NCI-H774 (cell line): Measurements from ENCODE around the gene CNTN4.

Experiments used
- DNase-seq: peaks from one replicate; lab custom pipeline; 2025; lab: John Stamatoyannopoulos, UW

CNTN4 gene

GRCh38 chr3:2153053-2153452 is 54.4 kb downstream of the CNTN4 start:
- no peak for DNase-seq

- no peak for DNase-seq
Observed at GRCh38 chr3:2153547-2153946, 54.9 kb downstream of the CNTN4 start.

- no peak for DNase-seq
Observed at GRCh38 chr3:2154621-2155020, 56.0 kb downstream of the CNTN4 start.

DNA sequence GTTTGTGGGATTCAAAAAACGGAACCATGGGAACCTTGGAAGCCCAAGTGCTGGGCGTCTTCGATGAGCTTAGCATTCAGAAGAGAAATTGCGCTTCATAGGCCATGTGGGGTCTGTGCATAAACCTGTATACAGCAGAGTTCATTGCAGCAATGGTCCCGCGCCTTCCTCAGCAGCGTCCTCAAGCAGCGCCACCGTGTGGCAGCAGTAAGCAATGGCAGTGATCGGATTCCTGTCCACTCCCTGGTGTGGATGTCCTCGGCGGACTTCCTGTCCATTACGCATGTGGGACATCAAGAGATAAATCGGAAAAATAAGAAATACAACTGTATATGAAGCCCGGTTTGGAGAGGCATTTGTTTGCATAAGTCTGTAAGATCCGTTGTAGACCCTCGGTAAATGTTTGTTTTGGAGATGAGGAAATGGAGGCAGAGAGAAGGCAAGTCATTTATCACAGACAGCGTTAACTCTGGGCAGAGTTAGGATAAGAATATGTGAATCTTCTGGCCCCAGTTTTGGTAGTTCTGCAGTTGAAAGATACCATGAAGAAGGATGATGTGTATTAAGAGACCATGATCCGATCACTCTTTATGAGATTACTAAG is 57.7 kb downstream of the CNTN4 start:
- DNase-seq: no peak

DNA sequence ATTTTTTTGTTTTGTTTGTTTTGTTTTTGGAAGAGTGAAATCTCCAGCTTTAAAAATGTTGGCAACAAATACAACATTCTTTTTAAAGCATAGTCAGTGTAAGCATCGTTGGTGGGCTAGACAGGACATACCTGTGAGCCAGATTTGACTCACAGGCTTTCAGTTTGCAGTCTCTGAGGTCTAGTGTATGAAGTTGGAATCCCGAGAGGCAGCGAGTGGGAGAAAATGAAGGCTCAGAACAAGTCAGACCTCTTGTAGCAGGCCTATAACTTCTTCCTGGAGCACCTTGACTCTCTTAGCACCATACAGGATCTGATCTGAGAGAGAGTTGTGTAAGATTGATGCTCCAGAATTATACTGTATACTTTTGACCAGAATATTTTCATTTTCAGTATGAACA is 60.2 kb downstream of the CNTN4 start:
- no peak for DNase-seq

DNA sequence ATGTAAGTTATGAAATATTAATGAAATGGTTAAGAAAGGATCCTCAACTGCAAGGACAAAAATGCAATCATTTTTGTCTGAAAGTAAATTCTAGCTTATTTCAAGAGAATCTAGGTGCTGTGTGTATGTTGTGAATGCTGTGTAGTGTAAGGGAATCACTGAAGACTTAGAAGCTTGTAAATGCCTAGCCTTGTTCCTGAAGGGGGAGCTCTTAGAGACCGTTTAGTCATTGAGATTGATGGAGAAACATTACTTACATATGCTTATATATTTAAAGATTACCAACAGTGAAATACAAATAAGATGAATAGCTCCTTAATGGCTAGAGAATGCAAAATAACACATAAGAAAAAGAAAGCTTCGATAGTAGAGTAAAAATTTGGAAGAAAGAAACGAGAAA is 67.9 kb downstream of the CNTN4 start:
- DNase-seq: no peak

DNA sequence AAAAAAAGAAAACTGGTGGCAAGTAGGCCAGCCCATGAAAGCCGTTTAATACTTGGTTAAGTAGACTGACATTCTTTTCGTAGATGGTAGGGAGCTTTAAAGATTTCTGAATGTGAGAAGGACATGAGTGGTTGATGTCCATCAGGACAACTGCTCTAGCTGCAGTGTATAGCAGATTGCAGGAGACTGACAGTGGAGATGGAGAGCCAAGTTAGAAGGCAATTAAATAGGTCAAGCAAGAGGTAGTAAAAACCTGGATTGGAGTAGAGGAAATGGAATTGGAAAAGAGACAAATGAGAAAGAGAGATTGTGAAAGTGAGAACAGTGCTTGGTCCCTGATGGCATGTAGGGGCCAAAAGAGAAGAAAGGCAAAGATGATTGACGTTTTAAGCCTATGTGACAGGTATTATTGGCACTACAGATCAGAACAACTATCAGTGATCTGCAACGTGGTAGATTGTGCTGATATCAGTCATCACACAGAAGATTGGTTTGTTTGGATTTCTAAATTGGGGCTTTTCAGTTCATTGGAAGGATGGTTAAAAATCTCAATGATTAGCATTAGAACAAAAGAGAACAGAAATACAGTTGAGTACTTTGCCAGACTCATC is 74.0 kb downstream of the CNTN4 start:
- peak; percentile 30 for DNase-seq

- no peak for DNase-seq
Observed at GRCh38 chr3:2180634-2181033, 82.0 kb downstream of the CNTN4 start.

DNA sequence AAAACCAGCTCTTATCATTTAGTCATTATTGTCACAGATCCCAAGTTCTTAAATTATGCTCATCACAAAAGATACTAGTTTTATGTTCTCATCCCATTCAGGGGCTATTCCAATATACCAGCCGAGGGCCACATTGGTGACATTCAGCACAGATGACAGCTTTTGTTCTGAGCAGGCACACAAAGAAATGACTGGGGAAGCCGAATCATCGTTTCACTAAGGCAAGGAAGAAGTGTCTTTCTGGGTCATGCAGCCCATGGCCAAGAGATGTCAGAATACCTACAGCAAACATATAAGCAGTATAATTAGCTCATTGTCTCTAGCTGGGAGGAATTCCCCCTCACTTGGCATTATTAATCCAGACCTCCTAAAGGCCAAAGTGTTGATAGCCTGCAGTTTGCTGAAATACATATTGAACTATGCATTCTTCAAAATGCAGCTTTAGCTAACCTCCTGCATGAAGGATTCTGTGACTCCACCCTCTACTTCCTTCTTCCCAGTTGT is 100.2 kb downstream of the CNTN4 start:
- DNase-seq: no peak

- DNase-seq: no peak
Observed at GRCh38 chr3:2204054-2204453, 105.4 kb downstream of the CNTN4 start.

DNA sequence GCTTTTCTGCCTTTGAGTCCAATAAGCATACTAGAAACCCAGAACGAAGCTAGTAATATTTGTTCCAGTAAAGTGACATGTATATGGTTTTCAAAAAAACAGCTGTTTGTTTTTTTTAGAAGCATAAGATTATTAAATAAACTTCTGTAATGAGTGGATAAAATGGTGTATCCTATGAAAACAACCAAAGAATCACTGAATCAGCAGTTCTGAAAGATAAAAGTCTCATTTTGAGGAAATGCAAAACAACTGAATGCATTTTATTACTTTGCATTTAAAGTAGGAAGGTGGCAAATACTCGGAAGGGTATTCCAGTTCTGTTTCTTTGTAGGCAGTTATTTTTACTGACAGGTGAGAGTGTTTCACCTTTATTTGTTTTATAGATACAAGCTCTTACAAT is 107.0 kb downstream of the CNTN4 start:
- no peak for DNase-seq

DNA sequence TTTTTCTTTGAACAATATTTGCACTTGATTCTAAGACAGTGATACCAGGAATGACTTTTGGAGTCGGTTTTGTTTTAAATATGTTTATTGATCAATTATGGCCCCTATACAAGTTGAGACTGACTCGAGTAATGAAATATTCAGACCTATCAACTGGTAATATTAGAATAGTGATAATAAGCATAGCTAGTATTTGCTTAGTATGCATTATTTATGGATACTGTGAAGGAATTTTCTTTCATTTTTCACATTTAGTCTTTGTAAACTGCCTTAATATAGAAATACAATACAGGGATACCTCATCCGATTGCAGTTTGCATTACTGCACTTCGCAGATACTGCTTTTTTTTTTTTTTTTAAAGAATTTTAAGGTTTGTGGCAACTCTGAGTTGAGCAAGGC is 107.9 kb downstream of the CNTN4 start:
- DNase-seq: no peak

DNA sequence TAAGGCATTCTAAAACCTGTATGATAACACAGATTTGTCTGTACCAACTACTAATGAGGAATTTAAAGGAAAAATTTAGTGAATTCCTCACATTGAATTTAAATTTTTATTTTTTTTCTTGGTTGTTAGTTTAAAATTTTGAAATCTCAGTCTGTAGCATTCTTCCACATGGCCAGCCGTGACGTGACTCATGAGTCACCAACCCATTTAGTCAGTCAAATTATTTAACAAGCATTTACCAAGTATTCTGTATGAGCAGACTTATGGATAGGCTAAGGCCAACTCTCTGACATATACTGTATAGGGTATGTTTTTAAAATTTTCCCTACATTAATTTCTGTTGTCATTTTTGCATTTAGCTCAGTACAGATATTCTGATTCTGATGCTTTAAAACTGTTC is 112.9 kb downstream of the CNTN4 start:
- DNase-seq: no peak

DNA sequence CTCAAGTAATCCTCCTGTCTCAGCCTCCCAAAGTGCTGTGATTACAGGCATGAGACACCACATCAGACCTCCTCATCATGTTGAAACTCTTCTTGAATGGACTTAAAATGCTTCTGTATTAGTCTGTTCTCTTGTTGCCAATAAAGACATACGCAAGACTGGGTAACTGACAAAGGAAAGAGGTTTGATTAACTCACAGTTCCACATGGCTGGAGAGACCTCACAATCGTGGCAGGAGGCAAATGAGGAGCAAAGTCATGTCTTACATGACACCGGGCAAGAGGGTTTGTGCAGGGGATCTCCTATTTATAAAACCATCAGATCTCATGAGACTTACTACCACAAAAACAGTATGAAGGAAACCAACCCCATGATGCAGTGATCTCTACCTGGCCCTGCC is 113.5 kb downstream of the CNTN4 start:
- no peak for DNase-seq

DNA sequence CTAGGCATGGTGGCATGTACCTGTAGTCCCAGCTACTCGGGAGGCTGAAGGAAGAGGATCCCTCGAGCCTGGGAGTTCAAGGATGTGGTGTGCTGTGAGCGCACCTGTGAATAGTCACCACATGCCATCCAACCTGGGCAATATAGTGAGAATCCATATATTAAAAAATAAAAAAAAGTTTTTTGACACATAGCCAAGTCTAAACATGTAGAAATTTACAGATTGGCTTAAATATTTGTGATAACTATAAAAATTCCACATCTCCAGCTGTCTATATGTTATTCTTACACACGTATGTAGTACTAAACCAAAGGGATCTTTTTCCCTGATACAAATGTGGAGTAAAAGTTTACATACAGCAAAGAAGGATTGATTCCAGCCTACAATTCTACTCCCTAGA is 119.7 kb downstream of the CNTN4 start:
- DNase-seq: no peak

GRCh38 chr3:2218816-2219215 is 120.2 kb downstream of the CNTN4 start:
- no peak for DNase-seq

DNA sequence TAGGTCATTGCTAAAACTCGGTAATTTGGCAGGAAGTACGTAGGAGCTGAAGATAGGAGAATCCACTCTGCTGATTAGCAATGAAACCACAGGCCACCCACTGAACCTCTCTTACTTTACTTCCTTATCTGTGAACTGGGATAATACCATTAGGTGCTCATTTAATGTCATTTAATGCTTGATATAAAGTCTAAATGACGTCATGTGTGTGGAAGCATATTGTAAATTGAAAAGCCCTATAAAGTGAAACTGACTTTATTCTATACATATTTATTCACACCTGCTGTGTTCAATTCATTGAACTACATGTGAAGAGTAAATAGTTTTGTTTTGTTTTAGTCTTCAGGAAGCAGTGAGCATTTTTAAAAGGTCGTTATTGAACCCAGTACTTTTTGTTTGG is 137.5 kb downstream of the CNTN4 start:
- no peak for DNase-seq

DNA sequence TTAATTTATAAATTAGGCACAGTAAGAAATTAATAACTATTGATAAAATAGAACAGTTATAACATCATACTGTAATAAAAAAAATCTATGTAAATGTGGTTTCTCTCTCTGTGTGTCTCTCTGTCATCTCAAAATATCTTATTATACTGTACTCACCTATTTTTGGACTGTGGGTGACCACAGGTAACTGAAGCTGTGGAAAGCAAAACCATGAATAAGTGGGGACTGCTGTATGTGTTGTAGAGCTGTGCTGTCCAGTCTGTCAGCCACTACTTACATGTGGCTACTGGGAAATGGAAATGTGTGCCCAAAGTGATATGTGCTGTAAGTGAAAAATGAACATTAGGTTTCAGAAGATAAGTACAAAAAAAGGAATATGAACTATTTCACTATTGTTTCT is 145.5 kb downstream of the CNTN4 start:
- DNase-seq: no peak

DNA sequence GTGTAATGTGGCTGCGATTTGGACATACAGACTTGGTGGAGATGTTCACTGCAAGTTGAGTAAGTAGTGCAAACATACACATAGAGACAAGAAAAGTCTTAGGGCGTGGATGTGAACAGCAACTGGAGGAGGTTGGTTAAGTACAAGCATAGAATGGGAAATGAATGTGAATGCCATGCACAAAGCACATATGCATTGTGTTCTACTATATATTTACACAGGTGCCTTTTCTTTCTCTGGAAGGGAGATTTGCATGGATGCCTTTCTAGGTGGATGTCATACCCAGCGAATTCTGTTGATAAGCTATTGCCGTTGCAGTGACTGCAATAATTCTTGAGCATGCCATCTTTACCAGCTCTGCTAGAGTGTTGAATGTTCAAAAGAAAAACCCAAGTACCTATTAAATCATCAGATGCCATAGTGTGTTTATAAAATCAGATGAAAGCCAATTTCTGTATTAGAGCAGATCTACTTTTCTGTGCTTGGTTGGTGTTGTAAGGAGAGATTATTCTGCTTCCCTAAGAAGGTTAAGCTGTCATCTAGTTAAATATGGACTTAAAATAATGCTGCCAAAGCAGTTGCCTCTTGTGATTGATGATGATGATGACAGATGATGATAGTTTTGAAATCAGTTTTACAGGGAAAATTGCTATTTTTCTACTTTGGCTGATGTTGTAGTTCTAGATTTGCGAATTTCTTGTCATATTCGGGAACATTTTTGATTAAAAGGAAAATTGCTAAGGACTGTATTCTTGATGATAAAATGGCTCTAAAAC is 148.4 kb downstream of the CNTN4 start:
- no peak for DNase-seq

- DNase-seq: no peak
Observed at GRCh38 chr3:2247831-2248230, 149.2 kb downstream of the CNTN4 start.

DNA sequence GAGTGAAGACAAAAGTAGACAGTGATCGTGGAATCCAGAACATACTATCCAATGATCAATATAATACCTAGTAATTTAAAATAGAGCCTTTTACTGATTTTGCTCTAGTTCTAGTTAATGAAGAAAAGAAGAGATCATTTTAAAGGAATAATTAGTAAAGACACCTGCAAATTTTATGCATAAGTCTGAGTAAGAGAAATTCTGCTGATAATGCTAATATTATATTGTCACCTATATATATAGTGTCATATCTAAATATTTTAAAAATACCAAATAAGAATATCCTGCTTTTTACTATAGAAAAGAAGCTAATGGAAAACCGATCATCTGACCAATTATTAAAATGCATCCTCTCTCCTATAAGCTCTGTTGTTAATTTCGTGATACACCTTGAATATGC is 152.1 kb downstream of the CNTN4 start:
- no peak for DNase-seq

- DNase-seq: no peak
Observed at GRCh38 chr3:2261747-2262146, 163.1 kb downstream of the CNTN4 start.

DNA sequence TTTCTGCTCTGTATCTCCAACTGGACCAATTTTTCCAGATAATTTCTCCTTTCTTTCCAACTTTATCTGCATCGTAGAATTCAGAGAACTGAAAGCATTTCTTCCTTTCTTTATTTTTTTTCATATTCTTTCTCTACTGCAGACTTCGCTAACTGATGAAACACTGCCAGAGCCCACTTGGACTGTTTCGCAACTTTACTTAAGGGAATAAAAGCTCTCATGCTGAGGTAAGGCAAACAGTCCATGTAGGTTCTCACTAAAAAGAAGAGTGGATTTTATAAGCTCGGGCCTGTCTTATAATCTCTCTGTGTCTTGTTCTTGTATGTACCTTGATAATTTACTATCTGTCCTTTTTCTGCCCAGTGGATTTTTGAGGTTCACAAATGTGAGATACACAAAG is 163.5 kb downstream of the CNTN4 start:
- DNase-seq: no peak
